AG08396 (cell line): ENCODE measurements around the gene PARD3.

Experiments
- DNase-seq: peaks from one replicate; pipeline ENCODE4 v3.0.0; 2012; ENCODE audit warnings: low spot score, mixed read lengths

The PARD3 gene

DNA sequence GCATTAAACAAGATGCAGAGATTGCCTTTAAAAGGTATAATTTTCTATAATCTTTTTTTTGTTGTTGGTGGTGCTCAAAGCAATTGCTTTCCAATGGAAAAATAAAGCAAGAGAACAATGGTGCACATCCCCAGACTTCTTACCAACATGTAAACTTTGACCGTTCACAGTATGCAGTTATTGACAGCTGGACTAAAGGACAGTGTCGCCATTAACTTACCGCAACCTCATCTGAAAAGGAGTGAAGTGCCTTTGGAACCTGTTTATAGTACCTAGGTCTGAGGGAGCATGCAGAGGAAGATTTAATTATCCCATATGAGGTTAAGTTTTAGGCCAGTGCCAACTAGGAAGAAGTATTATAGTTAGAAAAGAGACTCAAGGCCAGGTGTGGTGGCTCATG, 654.5 kb downstream of the PARD3 start:
- no peak for DNase-seq

- no peak for DNase-seq
These were observed 657.6 kb downstream of the PARD3 start for GRCh38 chr10:34157501-34157900.

GRCh38 chr10:34156781-34157425, 658.2 kb downstream of the PARD3 start:
- peak; percentile 55 for DNase-seq

DNA sequence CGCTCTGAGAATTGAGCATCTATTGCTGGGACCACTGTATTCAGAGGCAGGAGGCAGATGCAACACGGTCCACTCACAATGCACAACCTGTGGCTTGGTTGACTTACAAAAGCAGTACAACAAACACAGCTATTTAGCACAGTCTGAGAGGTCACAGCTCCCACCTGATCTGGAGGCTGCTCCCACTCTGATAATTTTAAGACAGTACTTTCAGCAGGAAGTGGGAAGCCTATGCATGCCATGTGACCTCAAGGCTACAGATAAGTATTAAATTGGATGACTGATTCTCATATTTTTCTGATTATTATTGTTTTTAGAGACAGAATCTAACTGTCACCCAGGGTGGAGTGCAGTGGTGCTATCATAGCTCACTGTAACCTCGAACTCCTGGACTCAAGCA, 659.3 kb downstream of the PARD3 start:
- no peak for DNase-seq

GRCh38 chr10:34154383-34154900, 660.7 kb downstream of the PARD3 start:
- DNase-seq: no peak

DNA sequence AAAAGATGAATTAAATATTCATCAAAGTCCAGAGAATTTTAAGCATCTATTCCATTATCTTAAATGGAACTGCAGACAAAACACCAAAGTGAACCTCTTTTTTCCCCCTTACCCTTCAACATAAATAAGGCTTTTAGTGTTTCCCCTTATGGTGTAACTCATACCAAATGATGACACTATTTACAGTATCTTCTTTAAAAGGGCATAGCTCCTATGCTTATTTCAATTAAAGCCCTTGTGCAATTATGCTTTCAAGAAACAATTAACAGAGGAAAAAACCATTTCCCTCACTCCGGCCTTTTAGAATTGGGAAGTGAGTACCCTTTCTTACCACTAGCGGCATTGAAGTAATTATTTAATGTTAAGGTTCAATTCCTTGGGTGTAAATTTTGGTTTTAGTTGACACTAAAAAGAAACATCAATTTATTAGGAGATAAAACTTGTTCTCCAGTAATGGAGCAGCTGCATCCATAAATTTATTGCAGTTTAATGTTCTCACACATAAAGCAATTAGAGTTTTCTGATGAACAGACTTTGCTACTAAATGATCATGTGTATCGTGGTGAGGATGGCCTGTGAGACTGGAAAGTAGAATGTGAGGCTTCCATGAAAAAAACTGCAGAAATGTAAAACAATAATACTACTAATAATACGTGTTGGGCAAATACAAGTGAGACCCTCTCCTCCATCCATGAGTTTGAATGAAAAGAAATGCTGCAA, 661.3 kb downstream of the PARD3 start:
- DNase-seq: no peak

- no peak for DNase-seq
These were observed 662.7 kb downstream of the PARD3 start for GRCh38 chr10:34152434-34152833.

DNA sequence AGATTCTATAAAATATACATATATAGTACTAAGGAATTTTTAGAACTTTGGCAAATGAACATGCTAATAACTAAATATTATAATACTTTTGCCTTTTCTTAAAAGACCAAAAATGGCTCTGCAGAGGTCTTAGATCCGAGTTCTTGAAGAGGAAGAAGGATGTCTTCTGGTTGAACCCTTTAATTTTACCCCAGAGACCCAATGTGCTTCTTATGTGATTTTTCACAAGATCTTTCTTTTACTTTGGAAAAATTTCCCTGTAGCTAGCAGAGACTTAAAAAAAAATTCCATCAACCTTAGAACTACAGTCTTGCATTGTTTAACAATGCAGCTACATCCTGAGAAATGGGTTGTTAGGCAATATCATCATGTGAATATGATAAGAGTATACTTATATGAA, 663.2 kb downstream of the PARD3 start:
- DNase-seq: no peak

DNA sequence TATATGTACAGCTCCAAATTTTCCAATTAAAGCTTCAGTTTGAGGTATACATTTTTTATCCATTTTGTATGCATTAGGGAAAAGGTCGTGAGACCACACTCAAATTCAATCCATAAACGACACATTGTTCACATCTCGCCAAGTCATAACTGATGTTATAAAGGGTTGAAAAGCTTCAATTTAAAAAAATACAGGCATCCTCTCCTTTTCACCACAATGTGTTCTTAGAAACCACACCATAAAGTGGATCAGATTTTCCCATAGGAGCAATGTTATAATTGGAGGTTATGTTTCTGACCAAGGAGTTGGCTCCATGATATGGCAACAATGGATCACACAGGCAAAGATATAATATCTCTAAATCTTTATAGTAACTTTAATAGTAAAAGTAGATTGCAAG, 663.6 kb downstream of the PARD3 start:
- no peak for DNase-seq

DNA sequence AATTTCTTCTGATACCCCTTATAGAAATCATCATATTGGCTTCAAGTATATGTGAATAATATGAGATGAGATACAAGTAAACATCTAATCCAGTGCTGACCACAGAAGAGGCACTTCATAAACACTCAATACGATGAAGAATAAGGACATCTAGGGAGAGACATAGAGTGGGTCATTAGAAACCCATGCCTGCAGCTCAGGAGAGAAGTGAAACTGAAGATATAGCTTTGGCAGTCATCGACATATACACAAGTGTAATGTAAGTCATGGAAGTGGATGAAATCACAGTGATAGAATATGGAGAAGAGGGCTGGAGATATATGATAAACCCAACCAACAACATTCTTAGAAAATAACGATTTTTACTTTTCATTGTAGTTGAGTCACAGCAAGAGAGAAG, 665.0 kb downstream of the PARD3 start:
- DNase-seq: no peak

- no peak for DNase-seq
These were observed 666.8 kb downstream of the PARD3 start for GRCh38 chr10:34148305-34148657.

- no peak for DNase-seq
These were observed 667.3 kb downstream of the PARD3 start for GRCh38 chr10:34147641-34148304.

DNA sequence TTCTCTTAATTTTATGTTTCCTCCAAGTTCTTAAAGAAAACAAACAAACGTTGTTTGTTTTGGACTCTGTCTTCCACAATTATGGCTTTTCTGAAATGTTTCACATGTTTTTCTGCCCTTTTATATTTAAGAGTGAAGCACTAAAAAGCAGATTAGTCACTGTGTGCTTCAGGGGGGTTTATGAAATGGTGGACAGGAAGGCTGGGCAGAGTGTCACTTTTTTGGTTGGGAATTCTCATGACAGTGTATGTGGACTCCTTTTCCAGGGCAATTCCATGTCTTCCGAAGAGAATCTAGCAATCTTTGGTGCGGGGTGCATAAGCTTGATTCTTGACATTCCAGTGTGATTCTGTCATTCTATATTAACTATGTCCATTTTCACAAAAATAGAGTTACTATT, 669.4 kb downstream of the PARD3 start:
- DNase-seq: no peak

DNA sequence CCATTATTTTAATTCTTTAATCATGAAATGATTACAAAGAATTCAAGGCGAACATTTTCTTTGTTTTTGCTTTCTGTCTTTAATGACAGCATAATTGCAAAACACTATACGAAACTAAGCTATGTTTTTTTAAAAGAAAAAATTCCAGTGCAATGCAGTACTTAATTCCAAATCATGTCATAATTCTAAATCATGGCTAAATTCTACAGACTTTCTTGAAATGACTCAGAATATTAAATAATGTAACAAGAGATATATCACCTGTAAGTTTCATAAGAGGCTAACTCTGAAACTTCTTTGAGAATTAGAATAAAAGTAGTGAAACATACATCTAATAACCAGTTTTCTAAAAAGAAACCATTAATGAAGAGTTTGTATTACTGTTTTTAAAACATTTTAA, 671.6 kb downstream of the PARD3 start:
- no peak for DNase-seq

DNA sequence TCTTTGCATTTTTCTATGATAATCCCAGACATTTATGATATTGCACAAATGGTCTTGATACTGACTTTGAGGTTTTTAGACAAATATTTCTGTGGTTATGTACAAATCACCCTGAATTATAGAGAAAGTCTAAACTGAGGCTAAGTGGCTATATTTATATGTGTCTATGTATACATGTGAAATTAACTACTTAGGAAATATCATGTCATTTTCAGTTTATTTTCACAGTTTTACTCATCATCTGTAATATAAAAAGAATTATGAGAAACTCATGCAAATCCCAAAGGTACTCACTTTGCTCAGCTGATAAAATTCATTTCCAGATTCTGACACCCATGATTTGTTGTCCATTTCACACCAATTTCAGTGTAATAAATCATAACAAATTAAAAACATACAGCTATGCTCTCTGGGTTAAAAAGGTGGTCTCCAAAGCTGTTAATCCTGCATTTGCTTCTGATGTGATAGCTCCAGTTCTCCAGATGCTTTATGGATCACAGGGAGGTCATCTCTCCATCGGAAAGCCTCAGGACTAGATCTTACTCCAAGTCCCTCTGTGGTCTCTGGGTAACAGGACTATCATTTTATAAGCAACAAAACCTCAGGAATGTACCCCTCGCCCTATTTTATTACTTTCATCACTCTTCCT, 673.9 kb downstream of the PARD3 start:
- no peak for DNase-seq

DNA sequence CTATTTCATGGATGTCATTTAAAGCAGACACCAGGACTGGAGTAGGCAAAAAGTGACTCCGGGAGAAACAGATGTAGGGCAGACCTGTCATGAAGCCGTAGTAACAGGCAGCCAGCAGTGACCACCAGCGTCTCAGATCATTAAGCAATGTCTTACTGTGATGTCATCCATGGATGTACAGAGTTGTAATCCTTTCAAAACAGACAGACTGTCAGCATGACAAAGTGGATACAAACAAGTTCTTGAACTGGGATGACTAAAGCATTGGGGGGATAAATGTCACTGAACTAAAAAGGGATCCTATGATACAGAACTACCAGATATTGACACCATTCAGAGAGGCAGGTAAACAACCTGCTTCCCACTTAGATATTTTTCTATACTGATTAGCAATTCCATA, 675.5 kb downstream of the PARD3 start:
- DNase-seq: no peak

GRCh38 chr10:34137955-34138354, 677.1 kb downstream of the PARD3 start:
- DNase-seq: no peak

DNA sequence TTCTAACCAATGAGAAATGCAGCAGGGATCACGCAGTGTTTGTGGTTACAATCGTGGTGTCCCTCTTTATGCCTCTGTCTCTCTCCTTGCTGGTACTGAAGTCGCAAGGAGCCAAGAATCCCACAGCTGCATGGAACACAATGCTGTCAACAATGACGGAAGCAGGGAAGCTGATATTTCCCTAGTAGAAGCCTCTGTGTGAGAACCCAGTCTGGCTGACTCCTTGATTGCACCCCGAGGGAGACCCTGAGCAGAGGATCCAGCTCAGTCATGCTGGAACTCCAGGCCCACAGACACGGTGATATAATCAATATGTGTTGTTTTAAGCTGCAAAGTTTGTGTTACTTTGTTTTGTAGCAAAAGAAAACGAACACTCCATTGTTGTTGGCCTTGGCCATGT, 677.9 kb downstream of the PARD3 start:
- DNase-seq: no peak

GRCh38 chr10:34135515-34135914, 679.6 kb downstream of the PARD3 start:
- DNase-seq: no peak

DNA sequence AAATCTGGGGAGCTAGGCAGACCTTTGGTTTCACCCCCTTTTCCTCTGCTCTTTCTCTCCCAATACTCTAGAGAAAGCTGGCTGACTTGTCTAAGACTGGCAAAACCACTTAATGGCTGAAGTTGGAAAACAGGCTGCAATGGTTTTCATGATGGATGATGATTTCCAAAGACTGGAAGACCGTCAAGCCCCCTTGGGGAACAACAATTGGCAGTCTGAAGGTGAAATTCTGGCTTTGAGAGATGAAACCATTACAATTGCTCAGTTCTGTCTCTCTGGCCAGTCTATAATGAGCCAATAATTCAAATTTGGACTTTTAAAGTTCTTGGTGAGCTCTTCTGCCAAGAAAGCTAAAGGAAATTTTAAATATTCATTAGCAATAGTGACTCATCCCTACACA, 680.5 kb downstream of the PARD3 start:
- no peak for DNase-seq

DNA sequence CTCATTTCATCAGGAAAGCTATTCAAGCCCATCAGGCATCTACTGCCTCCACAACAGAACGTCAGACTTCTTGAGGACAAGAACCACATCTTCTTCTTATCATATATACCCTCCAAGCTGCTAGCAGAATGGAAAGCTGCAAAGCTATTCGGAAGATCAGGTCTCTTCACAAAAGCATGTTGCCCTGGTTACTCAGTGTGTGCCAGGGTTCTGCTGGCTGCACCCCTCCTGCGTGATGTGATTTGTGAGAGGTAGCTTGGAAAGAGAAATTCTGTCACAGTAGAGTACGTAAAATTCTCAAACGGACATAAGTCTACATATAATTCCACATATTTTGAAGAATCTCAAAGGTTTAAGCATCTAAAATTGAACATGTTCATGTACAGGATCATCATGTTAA, 681.7 kb downstream of the PARD3 start:
- no peak for DNase-seq

- DNase-seq: no peak
These were observed 683.9 kb downstream of the PARD3 start for GRCh38 chr10:34131152-34131551.

GRCh38 chr10:34127676-34128075, 687.4 kb downstream of the PARD3 start:
- no peak for DNase-seq
